Measurements from ENCODE around the gene FBXW5.

Gene FBXW5

DNA sequence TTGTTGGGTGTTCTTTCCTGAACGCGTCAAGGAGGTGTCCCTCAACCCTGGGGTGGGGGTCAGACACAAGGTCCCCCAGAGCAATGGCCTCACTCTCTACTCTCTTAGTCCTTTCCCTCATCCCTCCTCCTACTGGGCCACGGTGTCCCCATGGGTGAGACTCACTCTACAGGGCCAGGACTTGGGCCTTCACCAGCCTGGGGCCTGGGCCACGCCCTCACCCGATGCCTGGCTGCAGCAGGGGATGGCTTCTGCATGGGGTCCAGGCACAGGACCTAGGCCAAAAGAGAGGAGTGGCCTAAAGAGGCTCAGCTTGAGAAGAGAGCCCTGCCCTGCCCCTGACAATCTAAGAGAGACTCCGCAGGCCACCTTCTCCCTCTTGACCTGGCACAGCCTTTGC is 13.4 kb upstream of the FBXW5 start:
- TF ChIP-seq, protein P1, sequence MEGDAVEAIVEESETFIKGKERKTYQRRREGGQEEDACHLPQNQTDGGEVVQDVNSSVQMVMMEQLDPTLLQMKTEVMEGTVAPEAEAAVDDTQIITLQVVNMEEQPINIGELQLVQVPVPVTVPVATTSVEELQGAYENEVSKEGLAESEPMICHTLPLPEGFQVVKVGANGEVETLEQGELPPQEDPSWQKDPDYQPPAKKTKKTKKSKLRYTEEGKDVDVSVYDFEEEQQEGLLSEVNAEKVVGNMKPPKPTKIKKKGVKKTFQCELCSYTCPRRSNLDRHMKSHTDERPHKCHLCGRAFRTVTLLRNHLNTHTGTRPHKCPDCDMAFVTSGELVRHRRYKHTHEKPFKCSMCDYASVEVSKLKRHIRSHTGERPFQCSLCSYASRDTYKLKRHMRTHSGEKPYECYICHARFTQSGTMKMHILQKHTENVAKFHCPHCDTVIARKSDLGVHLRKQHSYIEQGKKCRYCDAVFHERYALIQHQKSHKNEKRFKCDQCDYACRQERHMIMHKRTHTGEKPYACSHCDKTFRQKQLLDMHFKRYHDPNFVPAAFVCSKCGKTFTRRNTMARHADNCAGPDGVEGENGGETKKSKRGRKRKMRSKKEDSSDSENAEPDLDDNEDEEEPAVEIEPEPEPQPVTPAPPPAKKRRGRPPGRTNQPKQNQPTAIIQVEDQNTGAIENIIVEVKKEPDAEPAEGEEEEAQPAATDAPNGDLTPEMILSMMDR (IDR thresholded peaks at IDR 0.05; ENCODE audit: borderline replicate concordance, insufficient read depth, low read depth, low read length): no peak
- no peak overlapping the region for H3K4me3 ChIP-seq (ENCODE audit: low read depth, low read length)

DNA sequence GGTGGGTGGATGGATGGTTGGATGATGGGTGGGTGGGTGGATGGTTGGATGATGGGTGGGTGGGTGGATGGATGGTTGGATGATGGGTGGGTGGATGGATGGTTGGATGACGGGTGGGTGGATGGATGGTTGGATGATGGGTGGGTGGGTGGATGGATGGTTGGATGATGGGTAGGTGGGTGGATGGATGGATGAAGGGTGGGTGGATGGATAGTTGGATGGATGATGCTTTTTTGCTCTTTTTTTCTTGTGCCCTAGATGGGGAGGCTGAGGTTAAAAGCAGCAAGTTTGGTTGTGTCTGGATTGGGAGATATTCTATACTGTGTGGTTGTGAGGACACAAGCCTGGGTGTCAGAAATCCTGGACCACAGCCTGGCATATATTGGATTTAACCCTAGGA is 12.9 kb upstream of the FBXW5 start:
- TF ChIP-seq, protein P1 (IDR thresholded peaks at IDR 0.05; ENCODE audit: borderline replicate concordance, insufficient read depth, low read depth, low read length): no peak
- no peak overlapping the region for H3K4me3 ChIP-seq (ENCODE audit: low read depth, low read length)

DNA sequence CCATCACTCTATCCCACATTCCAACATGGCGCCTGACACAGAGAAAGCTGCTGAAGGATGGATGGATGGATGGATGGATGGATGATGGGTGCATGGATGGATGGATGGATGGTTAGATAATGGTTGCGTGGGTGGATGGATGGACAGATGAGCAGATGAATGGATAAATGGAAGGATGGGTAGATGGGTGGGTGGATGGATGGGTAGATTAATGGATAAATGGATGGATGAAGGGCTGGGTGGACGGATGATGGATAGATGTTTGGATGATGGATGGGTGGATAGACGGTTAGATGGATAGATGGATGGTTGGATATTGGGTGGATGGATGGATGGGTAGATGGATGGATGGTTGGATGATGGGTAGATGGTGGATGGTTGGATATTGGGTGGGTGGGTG is 12.1 kb upstream of the FBXW5 start:
- TF ChIP-seq, protein P1 (IDR thresholded peaks at IDR 0.05; ENCODE audit: borderline replicate concordance, insufficient read depth, low read depth, low read length): no peak
- no peak overlapping the region for H3K4me3 ChIP-seq (ENCODE audit: low read depth, low read length)

DNA sequence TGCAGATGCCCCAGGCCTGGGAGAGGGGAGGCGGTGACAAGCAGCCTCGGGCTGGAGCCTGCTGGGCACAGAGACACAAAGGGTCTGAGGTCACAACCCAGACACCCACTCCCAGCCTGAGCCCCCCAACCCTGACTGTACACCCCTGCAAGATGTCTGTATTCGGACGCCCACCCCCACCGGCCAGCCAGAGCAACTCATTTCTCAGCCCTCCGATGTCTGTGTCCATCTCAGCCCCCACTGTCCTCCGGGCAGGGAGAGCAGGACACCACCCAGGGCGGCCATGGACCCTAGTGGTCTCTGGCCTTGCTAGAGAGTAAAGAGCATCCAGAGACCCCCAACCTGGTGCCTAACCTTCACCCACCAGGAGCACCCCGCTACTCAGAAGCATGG is 11.4 kb upstream of the FBXW5 start:
- no peak overlapping the region for H3K4me3 ChIP-seq (ENCODE audit: low read depth, low read length)
- TF ChIP-seq, protein P1 (IDR thresholded peaks at IDR 0.05; ENCODE audit: borderline replicate concordance, insufficient read depth, low read depth, low read length): no peak

DNA sequence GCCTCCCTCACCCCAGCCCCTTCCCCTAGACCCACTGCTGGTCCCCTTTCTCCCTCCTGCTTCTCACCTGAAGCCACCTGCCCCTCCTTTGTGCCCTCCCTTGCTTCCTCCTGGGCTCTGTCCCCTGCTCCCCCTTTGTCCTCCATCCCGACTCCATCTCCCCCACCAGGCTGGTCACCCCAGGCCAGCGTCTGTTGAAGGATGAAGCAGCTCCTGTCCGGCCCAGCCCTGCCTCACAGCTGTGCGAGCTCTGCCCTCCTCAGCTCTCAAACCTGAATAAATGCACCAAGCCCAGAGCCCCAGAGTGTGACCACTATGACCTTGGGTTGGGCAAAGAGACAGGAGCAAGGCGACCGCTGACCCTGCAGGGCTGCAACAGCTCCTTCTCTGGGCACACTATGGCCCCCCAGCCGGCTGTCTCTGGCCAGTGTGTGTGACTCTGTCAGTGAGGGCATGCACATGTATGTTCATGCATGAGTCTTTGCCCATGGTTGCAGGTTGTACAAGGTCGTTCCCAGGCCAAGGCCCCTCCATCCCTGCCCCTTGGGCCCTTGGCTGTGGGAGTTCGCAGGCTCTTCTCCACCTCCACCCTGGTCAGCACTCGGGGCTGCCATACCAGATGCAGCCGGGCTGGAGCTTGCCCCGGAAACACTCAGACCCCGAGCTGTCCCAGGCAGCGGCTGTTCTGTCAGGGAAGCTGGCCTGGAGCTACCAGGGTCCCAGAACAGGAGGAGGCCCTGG is 10.8 kb upstream of the FBXW5 start:
- no peak overlapping the region for H3K4me3 ChIP-seq (ENCODE audit: low read depth, low read length)
- TF ChIP-seq, protein P1 (IDR thresholded peaks at IDR 0.05; ENCODE audit: borderline replicate concordance, insufficient read depth, low read depth, low read length): no peak

DNA sequence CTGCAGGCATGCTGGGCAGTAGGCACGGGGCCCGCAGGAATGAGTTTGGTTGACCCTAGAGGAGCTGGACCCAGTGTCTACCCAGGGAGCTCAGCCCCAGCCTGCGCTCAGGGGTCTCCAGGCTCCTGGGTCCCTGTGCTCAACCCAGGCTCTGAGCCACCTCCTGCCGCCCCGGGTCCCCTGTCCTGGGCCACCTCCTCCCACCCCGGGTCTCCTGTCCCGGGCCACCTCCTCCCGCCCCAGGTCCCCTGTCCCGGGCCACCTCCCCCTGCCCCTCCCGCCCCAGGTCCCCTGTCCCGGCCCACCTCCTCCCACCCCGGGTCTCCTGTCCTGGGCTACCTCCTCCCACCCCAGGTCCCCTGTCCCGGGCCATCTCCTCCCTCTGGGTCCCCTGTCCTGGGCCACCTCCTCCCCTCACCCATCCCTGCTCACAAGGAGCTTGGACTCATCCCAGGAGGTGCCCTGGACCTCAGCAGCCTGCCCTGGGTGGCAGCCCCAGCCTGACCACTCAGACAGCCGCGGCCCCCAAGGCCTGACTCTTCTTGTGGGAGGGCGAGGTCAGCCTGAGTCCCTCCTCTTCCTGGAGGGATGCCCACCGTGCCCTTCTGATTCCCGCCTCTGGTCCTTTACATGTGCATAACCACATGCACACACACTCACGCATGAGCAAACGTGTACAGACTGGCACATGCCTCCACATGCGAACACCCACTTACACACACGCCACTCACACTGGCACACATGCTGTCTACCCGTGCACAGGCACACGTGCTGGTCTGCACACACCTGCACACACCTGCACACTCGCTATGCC is 9.9 kb upstream of the FBXW5 start:
- no peak overlapping the region for H3K4me3 ChIP-seq (ENCODE audit: low read depth, low read length)
- TF ChIP-seq, protein P1 (IDR thresholded peaks at IDR 0.05; ENCODE audit: borderline replicate concordance, insufficient read depth, low read depth, low read length): no peak

Data from GM12875 (cell line).